Measurements from ENCODE around the gene ANTXR1.

Gene ANTXR1

GRCh38 chr2:69280796-69281412 is 267.9 kb downstream of the ANTXR1 start:
- no peak for DNase-seq (ENCODE audit: low read depth)

DNA sequence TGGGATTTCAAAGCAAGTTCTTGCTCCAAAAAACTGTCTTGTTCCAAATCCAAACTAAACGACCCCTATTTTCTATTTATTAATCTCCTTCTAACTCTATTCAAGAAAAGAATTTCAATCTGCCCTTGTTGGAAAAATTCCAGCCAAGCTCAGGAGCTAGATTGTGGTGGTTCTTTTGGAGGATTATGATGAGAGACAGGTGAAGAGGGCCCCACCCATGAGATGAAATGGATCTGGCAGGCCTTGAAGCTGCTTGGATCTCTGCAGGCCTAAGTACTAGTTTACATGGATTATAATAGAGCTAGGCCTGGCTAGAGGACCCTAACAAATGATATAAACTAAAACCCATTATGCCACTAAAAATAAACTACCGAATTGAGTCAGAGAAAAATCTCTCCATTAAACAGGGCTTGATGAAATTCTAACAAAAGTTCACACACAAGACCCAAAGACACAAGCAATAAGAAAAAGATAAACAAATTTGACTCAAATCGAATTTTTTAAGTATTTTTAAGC is 272.5 kb downstream of the ANTXR1 start:
- no peak for DNase-seq (ENCODE audit: low read depth)

DNA sequence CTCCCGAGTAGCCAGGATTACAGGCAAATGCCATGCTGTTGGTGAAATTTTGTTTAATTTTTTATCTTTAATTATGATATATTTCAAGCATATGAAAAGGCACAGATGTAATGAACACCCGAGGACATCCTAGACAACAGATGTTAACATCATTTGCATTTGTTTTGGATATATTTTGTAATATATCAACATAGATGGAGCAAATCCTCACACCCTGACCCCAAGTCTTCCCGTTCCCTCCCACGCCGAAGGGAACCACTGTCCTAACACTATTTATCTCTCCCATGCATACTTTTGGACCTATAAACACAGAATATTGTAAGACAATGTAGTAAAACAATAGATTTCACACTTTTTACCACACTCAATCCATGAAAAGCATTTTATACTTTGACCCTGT is 274.6 kb downstream of the ANTXR1 start:
- DNase-seq (ENCODE audit: low read depth): no peak

GRCh38 chr2:69288429-69288828 is 275.4 kb downstream of the ANTXR1 start:
- no peak for DNase-seq (ENCODE audit: low read depth)

- DNase-seq (ENCODE audit: low read depth): no peak
Observed at GRCh38 chr2:69291004-69291650, 278.1 kb downstream of the ANTXR1 start.

DNA sequence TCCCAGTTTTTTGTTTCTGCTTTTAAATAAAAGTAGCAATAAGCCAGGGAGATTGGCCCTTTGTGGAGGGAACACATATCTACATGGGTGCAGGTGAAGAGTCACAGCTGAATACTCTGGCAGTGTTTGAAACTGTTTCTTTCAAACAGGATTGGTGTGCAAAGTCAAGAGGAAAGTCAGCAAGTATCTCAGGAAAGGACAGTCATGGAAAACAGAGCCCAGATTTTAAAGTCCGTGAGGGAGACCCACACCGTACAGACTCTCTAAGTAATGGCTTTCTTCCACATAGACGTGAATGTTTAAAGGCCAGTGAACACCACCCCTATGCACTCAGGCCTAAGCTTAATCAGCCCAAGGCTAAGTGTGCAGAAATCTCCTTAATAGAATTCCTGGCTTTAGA is 278.7 kb downstream of the ANTXR1 start:
- DNase-seq (ENCODE audit: low read depth): no peak

DNA sequence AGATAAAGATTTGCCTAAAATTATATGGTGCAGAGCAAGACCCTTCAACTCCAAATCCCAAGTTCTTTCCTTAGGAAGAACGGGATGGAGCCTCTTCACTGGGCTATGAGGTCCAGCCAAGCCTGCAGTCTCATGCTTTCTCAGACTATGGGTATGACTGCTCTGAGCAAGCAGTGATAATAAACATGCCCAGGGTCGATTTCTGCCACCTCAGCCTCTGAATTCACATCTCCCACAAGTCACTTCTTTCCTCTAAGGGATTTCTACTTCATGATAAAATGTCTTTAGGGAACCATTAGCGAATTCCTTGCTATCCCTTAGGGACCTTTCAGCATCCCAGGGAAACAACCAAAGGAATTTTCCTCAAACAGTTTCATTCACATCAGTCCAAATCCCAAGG is 279.3 kb downstream of the ANTXR1 start:
- no peak for DNase-seq (ENCODE audit: low read depth)

DNA sequence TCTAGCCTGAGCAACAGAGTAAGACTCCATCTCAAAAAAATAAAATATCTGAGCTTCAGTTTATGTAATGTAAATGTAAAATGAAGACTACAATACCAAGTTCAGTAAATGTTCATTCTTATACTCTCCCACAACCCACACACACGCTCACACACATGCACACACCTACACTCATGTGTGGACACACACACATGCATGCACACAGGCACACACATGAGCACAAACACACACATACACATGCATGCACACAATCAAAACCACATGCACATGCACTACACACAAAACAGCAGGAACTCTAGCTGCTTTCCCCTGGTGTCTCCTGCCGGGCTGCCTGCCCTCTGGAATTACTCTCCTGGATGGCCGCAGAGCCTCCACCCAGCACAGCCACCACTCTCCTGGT is 283.4 kb downstream of the ANTXR1 start:
- DNase-seq (ENCODE audit: low read depth): no peak

GRCh38 chr2:69297216-69297615 is 284.2 kb downstream of the ANTXR1 start:
- no peak for DNase-seq (ENCODE audit: low read depth)

DNA sequence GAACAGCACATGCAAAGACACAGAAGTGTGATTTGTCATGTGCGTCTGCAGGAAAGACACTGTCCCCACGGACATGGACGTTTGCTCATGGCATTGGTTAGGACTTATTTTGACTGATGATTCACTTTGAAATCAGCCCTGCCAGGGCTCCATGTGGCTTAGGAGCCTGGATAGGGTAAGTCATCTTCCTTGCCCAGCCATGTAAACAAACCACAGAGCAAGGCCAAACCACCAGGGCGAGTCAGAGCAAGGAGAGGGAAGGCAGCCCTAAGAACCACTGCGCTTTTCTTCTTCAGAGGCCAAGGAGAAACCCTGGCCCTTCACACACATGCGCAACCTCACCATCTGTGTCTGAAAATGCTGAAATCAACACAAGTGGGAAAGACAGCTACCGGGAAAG is 285.3 kb downstream of the ANTXR1 start:
- DNase-seq (ENCODE audit: low read depth): no peak

GRCh38 chr2:69298862-69299261 is 285.9 kb downstream of the ANTXR1 start:
- no peak for DNase-seq (ENCODE audit: low read depth)
